GM19397 (cell line): ENCODE data around the gene PRAMEF1.
"Not testable (repeated sequence)": the region's sequence is repeated elsewhere in the genome, so short reads cannot be mapped to it uniquely, and the experiment has no call there.

ENCODE experiments used
- ATAC-seq: cut with Tn5 transposase; IDR thresholded peaks from one replicate; pipeline ENCODE4 v1.9.1; 2021; ENCODE audit warnings: mild to moderate bottlenecking, moderate library complexity; ENCODE audit not compliant: unreplicated experiment

The PRAMEF1 gene

DNA sequence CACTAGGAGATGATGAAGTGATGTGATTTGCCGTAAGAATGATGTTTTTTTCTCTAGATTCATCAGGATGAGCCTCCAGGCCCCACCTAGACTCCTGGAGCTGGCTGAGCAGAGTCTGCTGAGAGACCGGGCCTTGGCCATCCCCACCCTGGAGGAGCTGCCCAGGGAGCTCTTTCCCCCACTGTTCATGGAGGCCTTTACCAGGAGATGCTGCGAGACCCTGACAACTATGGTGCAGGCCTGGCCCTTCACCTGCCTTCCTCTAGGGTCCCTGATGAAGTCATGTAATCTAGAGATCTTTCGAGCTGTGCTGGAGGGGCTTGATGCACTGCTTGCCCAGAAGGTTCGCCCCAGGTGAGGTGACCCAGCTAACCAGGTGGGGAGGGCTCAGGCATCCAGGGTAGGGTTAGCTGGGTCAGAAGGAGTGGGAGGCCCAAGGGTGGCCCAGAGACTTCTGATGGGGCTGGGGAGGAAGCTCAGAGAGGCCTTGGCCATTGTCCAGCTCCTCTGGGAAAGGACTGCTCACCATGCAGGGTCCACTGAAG, 16.3 kb upstream of the PRAMEF1 start:
- ATAC-seq = no peak

DNA sequence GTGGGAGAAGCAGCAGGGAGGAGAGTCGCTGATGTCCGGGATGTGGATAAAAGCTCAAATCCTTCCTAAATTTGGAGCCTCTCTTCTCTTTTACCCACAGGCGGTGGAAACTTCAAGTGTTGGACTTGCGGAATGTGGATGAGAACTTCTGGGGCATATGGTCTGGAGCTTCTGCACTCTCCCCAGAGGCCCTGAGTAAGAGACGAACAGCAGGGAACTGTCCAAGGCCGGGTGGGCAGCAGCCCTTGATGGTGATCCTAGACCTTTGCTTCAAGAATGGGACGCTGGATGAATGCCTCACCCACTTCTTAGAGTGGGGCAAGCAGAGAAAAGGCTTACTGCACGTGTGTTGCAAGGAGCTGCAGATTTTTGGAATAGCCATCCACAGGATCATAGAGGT, 15.8 kb upstream of the PRAMEF1 start:
- ATAC-seq = no peak

DNA sequence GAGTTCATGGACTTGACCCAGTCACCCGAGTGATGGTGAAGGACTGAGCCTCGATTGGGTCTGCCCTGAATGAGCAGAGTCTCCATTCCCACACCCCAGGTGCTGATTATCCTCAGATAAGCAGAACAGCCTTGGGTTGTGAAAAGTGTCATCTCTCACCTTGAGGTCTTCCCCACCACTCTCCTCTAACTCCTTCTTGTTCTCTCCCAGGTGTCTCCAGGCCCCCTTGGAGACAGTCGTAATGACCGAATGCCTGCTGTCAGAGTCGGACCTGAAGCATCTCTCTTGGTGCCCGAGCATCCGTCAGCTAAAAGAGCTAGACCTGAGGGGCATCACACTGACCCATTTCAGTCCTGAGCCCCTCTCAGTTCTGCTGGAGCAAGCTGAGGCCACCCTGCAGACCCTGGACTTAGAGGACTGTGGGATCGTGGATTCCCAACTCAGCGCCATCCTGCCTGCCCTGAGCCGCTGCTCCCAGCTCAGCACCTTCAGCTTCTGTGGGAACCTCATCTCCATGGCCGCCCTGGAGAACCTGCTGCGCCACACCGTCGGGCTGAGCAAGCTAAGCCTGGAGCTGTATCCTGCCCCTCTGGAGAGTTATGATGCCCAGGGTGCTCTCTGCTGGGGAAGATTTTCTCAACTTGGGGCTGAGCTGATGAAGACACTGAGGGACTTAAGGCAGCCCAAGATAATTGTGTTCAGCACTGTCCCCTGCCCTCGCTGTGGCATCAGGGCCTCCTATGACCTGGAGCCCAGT, 14.2 kb upstream of the PRAMEF1 start:
- no peak for ATAC-seq

DNA sequence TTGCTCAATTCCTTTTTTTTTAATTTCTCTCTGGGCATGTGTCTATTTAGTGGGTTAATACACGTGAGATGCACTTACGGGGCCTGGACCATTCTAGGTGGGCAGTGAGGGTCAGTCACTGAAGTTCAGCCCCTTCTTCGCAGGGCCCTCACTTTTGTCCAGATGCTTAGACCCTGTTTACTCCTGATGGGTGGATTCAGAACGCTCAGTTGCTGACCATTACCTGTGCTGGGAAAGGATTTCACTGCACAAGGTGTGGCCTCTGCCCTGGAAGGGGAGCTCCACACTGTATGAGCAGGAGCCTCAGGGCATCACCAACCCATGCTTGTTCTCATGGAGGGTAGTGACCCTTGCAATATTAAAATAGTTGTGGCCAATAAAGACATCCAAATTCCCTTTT, 13.1 kb upstream of the PRAMEF1 start:
- ATAC-seq = no peak

DNA sequence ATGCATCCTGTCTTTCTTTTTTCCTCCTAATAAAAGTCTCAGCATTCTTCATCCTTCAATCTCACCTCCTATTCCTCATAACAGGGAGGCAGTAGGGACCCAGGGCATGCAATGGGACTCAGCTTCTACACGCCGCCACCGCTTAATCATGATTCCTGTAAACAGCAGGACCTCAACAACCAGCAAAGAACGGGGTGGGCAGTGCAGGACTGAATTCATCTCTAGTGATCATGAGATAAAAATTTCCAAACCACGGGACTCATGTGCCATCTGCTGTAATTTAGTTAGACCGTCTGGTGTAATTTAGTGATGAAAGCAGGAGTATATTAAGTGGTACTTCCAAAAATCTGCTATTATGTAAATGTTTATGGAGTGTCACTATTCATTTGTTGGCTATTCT, 12.3 kb upstream of the PRAMEF1 start:
- no peak for ATAC-seq

DNA sequence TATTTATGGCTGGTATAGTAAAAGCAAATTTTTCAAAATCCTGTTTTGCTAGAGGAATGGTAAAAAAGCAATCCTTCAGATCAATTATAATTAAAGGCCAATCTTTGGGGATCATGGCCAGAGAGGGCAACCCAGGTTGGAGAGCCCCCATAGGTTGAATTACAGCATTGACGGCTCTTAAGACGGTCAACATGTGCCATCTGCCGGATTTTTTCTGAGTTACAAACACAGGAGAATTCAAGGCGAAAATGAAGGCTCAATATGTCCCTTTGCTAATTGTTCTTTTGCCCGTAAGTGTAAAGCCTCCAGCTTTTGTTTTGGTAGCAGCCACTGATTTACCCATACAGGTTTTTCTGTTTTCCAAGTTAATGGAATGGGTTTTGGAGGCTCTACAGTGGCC, 9.7 kb upstream of the PRAMEF1 start:
- not testable (repeated sequence) for ATAC-seq

DNA sequence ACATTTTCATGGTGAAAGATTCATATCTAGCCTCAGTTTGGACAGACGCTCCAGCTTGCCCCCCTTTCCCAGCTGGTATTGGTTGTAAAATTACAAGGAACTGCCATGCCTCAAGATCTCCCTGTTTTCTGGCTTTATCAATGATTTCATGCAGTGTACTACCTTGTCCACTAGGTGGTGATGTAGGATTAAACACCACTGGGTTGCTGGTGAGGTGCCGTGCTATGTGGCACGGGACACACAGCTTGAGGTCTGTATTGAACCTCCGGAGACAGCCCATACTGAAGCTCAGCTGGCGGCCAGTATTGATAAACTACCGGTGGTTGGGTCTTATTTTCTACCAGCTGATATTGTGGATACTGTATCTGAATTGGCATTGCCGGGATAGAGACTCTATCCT, 7.4 kb upstream of the PRAMEF1 start:
- ATAC-seq = not testable (repeated sequence)

DNA sequence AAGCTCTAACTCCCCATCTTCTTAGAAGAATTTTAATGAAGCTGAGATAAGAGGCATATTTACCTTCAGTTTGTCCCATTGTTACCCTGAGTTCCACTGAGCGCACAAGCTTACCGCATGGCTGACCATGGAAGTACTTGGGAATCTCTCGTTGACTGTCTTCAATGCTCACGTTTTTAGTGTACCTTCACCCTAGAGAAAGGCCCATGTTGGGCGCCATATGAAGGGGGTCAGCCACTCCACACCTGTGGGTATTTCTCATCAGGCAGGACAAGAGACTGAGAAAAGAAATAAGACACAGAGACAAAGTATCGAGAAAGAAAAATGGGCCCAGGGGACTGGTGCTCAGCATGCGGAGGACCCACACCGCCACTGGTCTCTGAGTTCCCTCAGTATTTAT, 6.5 kb upstream of the PRAMEF1 start:
- ATAC-seq = not testable (repeated sequence)

DNA sequence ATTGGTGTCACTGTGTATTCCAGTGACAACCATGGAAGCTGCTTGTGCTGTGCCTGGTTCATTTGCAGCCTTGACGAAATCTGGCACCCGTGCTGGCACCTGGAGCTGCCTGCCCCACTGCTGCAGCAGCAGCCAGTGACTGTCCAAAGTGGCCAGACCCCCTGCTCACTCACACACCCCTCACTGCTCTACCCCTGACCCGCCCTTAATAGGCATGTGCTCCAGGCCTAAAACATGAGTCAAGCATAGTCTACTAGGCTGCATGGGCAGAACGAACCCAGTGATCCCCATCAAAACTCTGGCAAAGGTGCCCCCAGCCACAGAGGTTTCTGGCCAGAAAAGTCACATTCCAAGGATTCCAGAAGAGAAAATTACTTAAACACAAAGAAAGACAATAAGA, 7.7 kb downstream of the PRAMEF1 start:
- ATAC-seq = no peak

DNA sequence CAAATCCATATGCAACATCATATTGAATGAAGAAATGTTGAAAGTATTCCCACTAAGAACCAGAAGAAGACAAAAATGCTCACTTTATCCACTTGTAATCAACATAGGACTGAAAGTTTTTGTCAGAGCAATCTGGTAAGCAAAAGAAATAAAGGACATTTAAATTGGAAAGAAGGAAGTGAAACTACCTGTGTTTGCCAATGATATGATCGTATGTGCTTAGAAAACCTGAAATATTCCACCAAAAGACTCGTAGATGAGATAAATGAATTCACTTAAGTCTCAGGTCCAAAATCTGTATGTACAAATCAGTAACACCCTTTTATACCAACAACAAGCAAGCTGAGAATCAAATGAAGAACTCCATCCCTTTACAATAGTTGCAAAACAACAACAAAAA, 8.5 kb downstream of the PRAMEF1 start:
- ATAC-seq = no peak

DNA sequence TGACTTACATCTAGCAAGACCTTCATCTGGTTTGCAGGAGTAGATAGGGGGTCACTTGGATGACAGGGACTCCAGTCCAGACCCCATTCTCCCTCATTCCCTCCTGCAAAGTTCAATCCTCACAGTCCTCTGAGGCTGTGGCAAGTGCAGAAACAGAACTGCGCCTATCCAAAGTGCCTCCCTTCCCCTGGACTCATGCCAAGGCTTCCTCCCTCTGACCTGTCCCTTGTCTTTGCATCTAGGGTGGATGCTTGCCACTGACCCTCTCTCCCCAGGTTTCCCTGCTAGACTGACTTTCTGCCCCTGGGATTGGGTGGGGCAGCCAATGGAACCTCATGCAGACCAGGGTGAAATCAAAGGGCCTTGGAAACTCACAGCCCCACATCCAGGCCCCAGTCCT, 18.7 kb downstream of the PRAMEF1 start:
- ATAC-seq = no peak

DNA sequence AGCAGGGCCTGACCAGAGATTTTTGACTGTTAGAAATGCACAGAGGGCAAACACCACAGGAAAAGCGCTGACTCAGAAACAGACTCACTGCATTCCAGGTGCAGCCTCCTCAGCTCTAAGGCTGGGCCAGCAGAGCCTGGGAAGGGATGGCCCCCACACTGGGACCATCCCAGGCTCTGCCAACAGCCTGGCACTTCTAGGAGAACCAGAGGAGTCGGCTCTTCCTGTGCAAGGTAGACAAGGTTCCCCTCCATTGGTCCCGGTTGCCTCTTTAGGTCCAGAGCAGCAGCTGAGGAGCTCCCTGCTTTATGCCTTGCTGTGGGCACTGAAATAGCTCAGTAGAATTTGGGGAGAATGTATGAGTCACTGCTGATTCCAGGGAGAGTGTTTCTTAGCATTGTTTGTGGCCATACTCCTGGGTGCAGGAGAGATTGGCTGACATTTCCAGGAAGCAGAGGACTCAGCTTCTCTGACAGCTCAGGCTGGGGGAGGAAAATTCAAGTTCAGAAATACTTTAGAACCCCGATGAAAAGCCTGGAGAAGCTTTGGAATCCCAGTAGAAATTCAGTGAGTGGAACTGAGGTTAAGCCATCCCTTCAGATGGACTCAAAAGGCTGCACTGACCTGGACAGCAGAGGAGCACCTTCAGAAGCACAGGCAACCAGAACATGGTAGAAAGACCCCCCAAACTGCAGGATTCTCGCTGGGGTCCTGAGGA, 19.7 kb downstream of the PRAMEF1 start:
- no peak for ATAC-seq

DNA sequence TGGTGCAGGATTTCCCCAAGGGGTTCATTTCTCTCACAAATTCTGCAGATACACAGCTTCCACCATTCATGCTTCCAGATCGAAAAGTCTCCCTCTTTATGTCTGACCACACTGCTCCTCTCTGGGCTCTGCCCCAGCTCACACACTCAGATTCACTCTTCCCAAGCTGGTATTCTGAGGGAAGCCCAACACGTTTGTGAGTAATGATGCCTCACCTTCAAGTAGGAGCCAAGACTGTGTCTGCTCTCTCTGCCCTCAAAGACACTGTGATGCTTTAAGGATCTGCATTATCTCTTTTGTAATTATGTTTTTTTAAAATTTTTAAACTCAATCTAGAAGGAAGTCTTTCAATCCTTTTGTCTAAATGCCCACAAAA, 20.2 kb downstream of the PRAMEF1 start:
- no peak for ATAC-seq

DNA sequence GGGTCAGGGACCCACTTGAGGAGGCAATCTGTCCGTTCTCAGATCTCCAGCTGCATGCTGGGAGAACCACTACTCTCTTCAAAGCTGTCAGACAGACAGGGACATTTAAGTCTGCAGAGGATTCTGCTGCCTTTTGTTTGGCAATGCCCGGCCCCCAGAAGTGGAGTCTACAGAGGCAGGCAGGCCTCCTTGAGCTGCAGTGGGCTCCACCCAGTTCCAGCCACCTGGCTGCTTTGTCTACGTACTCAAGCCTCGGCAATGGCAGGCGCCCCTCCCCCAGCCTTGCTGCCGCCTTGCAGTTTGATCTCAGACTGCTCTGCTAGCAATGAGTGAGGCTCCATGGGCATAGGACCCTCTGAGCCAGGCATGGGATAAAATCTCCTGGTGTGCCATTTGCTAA, 27.9 kb downstream of the PRAMEF1 start:
- not testable (repeated sequence) for ATAC-seq

DNA sequence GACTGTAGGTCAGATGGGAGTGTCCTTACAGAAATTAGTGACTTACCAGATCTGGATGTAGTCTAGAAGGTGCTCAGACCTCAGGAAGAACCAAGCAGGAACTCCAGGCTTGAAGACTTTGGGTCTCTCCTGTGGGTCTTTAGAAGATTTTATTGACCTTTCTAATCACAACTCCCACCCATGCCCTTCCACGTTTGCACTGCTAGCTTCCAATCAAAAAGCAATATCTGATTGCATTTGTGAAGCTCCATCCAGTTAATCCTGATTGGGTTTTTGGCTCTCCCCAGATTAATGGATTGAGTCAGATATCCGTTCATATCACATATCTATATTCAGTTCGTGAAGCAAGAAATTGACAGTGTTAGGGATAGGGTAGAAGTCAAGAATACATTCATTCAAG, 40.1 kb downstream of the PRAMEF1 start, which contains the start of gene PRAMEF11:
Gene PRAMEF11 (minus strand): TSS at position 101 of the 400 bp plus-strand sequence. CDS start 2,621 bp downstream, outside the sequence.
- ATAC-seq = not testable (repeated sequence)

DNA sequence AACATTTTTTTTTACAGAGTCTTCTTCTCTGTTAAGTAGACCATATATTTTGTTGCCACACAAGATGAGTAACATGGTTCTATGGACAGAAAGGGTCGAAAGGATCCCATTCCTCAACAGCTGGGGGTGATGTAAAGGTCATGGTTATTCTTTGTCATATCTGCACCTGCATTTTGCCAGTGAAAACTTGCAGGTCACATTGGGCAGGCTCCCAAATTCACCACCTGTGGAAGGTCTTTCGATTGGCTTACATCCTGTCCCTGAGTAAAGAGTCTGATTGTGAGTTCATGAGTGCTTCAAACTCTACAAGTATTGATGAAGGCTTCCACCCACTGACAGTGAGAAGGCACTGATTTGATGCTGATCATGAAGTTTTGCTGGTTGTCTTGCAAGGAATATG, 42.1 kb downstream of the PRAMEF1 start:
- ATAC-seq = not testable (repeated sequence)
